Breast epithelium (tissue), 3 donors: Measurements from ENCODE around the gene TCF21.

Source experiments
- CTCF ChIP-seq, 3 donors: fragments of 450-650 bp; IDR thresholded peaks; one replicate each; pipeline ENCODE4 v1.5.1; 2016 to 2017; ENCODE audit warnings: antibody characterized with exemption in 3 of 3, mild to moderate bottlenecking in 3 of 3, moderate library complexity in 3 of 3
- POLR2AphosphoS5 ChIP-seq, 3 donors: sonication (generic); formaldehyde crosslinking; IDR thresholded peaks; one replicate each; pipeline ENCODE4 v1.6.1; 2017; ENCODE audit warnings: antibody characterized with exemption in 3 of 3

- no peak for TF ChIP-seq POLR2AphosphoS5 (IDR thresholded peaks at IDR 0.05)
- no peak for TF ChIP-seq CTCF (IDR thresholded peaks at IDR 0.05)
Observed at GRCh38 chr6:133890711-133891148, 1.8 kb downstream of the TCF21 start.
